ENCODE results near the gene NETO2.

- TF ChIP-seq NR2C1 (IDR thresholded peaks at IDR 0.05) (no peak), NR2C1 (tag; IDR thresholded peaks at IDR 0.05) (no peak), ZBTB1 (CRISPR knock-in tag; IDR thresholded peaks at IDR 0.05; ENCODE audit: borderline replicate concordance, low read depth) (no peak), ZNF830 (CRISPR knock-in tag; IDR thresholded peaks at IDR 0.05) (no peak)
Measured at GRCh38 chr16:47175152-47175551, 31.4 kb upstream of the NETO2 start.
